GM20000 (cell line): Measurements from ENCODE around the gene RAET1G.
"Not testable (repeated sequence)": the region's sequence is repeated elsewhere in the genome, so short reads cannot be mapped to it uniquely, and the experiment has no call there.

Source experiments
- DNase-seq: peaks from one replicate; pipeline ENCODE4 v3.0.0; 2012; ENCODE audit warnings: low spot score
- CTCF ChIP-seq: IDR thresholded peaks from 2 replicates; pipeline ENCODE4 v1.5.1; 2012; ENCODE audit warnings: mild to moderate bottlenecking, control low read depth; ENCODE audit errors: extremely low read depth, missing control alignments

The RAET1G gene

GRCh38 chr6:149942461-149942829 is 19.5 kb upstream of the RAET1G start:
- no peak for DNase-seq

GRCh38 chr6:149941583-149942460 is 18.9 kb upstream of the RAET1G start, which contains the start of gene ULBP2:
TSS of gene ULBP2 (plus strand) at chr6:149942014. CDS start at chr6:149942073, 59 bp downstream.
- no peak for TF ChIP-seq CTCF
- DNase-seq = peak; percentile 75

More at GRCh38 chr6:149942461-149942829, 19.5 kb upstream of the RAET1G start:
- TF ChIP-seq CTCF = no peak

- DNase-seq = no peak
- TF ChIP-seq CTCF = no peak
Observed at GRCh38 chr6:149940672-149940982, 17.7 kb upstream of the RAET1G start.

- DNase-seq = no peak
- no peak for TF ChIP-seq CTCF
Observed at GRCh38 chr6:149939909-149940671, 17.2 kb upstream of the RAET1G start.

GRCh38 chr6:149939356-149939648 is 16.4 kb upstream of the RAET1G start:
- DNase-seq = no peak
- no peak for TF ChIP-seq CTCF

GRCh38 chr6:149938571-149939355 is 15.8 kb upstream of the RAET1G start:
- peak; percentile 82 for DNase-seq
- no peak for TF ChIP-seq CTCF

GRCh38 chr6:149938013-149938570 is 15.2 kb upstream of the RAET1G start:
- DNase-seq = not testable (repeated sequence)
